Neural progenitor cell (in vitro differentiated cells): ENCODE data around the gene GREB1L. TPM values are rescaled to one million over a fixed set of nuclear protein-coding genes. Genes with fewer than 3 reads are reported as not detected.

ENCODE experiments used
- DNase-seq: peaks from one replicate; pipeline ENCODE4 v3.0.0-alpha.2; 2016; ENCODE audit warnings: low spot score
- H2AFZ ChIP-seq: fragments of 200-600 bp; sonication (generic); replicated peaks from 2 replicates; pipeline ENCODE4 v1.6.1; 2016; ENCODE audit warnings: antibody characterized with exemption
- H3F3A ChIP-seq: fragments of 200-600 bp; sonication (generic); 2 replicates; pipeline ENCODE4 v1.6.1; 2016; ENCODE audit warnings: antibody characterized with exemption, low read depth
- H3K27ac ChIP-seq: fragments of 200-600 bp; sonication (generic); 2 replicates; pipeline ENCODE4 v1.5.1; 2016; ENCODE audit warnings: mild to moderate bottlenecking
- H3K27me3 ChIP-seq: fragments of 200-600 bp; sonication (generic); 2 replicates; pipeline ENCODE4 v1.6.1; 2016; ENCODE audit warnings: mild to moderate bottlenecking, moderate library complexity
- H3K36me3 ChIP-seq: fragments of 200-600 bp; sonication (generic); 2 replicates; pipeline ENCODE4 v1.5.1; 2016
- H3K4me1 ChIP-seq: fragments of 200-600 bp; sonication (generic); 2 replicates; pipeline ENCODE4 v1.6.1; 2016; ENCODE audit warnings: mixed run types
- H3K4me2 ChIP-seq: fragments of 200-600 bp; sonication (generic); 2 replicates; pipeline ENCODE4 v1.6.1; 2016
- H3K4me3 ChIP-seq: fragments of 200-600 bp; sonication (generic); 2 replicates; pipeline ENCODE4 v1.5.1; 2016
- H3K79me2 ChIP-seq: fragments of 200-600 bp; sonication (generic); 2 replicates; pipeline ENCODE4 v1.6.1; 2016; ENCODE audit warnings: low read depth
- H3K9ac ChIP-seq: fragments of 200-600 bp; sonication (generic); 2 replicates; pipeline ENCODE4 v1.6.1; 2016
- H3K9me3 ChIP-seq: fragments of 200-600 bp; sonication (generic); 2 replicates; pipeline ENCODE4 v1.5.1; 2016; ENCODE audit warnings: low read depth
- H4K20me1 ChIP-seq: fragments of 200-600 bp; sonication (generic); 2 replicates; pipeline ENCODE4 v1.6.1; 2016; ENCODE audit warnings: low read depth
- H3K27ac Mint-ChIP-seq: 3 replicates; pipeline ENCODE4 v1.8.0; 2021; ENCODE audit warnings: mixed read lengths
- H3K27me3 Mint-ChIP-seq: 2 replicates; pipeline ENCODE4 v1.8.0; 2022; ENCODE audit warnings: low read depth, mild to moderate bottlenecking, inconsistent platforms, moderate library complexity, mixed read lengths; ENCODE audit not compliant: insufficient read depth
- H3K36me3 Mint-ChIP-seq: 3 replicates; pipeline ENCODE4 v1.8.0; 2021; ENCODE audit warnings: mixed read lengths
- H3K4me1 Mint-ChIP-seq: 3 replicates; pipeline ENCODE4 v1.8.0; 2021; ENCODE audit warnings: mixed read lengths
- H3K4me3 Mint-ChIP-seq: 3 replicates; pipeline ENCODE4 v1.8.0; 2021; ENCODE audit warnings: mild to moderate bottlenecking, moderate library complexity, mixed read lengths
- H3K9me3 Mint-ChIP-seq: 3 replicates; pipeline ENCODE4 v1.8.0; 2020; ENCODE audit warnings: mixed read lengths
- CTCF ChIP-seq: fragments of 200-600 bp; sonication (generic); IDR thresholded peaks from 2 replicates; pipeline ENCODE4 v1.5.1; 2017; ENCODE audit warnings: antibody characterized with exemption, mild to moderate bottlenecking
- EZH2 ChIP-seq: fragments of 200-600 bp; sonication (generic); IDR thresholded peaks from 2 replicates; pipeline ENCODE4 v1.6.1; 2017; ENCODE audit warnings: antibody characterized with exemption, mild to moderate bottlenecking, moderate library complexity
- EZH2phosphoT487 ChIP-seq: fragments of 200-600 bp; sonication (generic); IDR thresholded peaks from 2 replicates; pipeline ENCODE4 v1.6.1; 2017; ENCODE audit warnings: antibody characterized with exemption
- total RNA-seq: library from RNA; depleted of rRNA; stranded (reverse); fragments of >200 nt; gene quantifications from 2 replicates; pipeline ENCODE4 v1.2.3, GENCODE V29; 2015; ENCODE audit warnings: low replicate concordance

GREB1L gene
- total RNA-seq, 1 donor from 2014 or later, result 278 TPM

- no peak overlapping the region for H3K4me2 ChIP-seq
- peaks cover 62% of the 10 kb centered on the region for H3F3A ChIP-seq
- peaks cover 3% of the 10 kb centered on the region for H3K79me2 ChIP-seq
- no peak overlapping the region for H2AFZ ChIP-seq
- peaks cover 8% of the 10 kb centered on the region for H3K4me1 Mint-ChIP-seq
- H3K36me3 Mint-ChIP-seq, result peaks cover 33% of the 10 kb centered on the region
- no peaks in the 10 kb centered on the region for H3K27me3 ChIP-seq
- peak; percentile 61 for DNase-seq
- no peaks in the 10 kb centered on the region for H3K9me3 ChIP-seq
- peaks cover 3% of the 10 kb centered on the region for H3K27me3 Mint-ChIP-seq
- H3K36me3 ChIP-seq, result peaks cover 42% of the 10 kb centered on the region
- H3K9ac ChIP-seq, result no peak overlapping the region
- no peak overlapping the region for H3K4me3 Mint-ChIP-seq
- no peak overlapping the region for H3K27ac Mint-ChIP-seq
- no peak overlapping the region for H3K4me3 ChIP-seq
- no peaks in the 10 kb centered on the region for H4K20me1 ChIP-seq
- no peak overlapping the region for H3K27ac ChIP-seq
- TF ChIP-seq EZH2phosphoT487 (no peak), EZH2 (no peak), CTCF (peak; percentile 71)
- no peaks in the 10 kb centered on the region for H3K9me3 Mint-ChIP-seq
- no peaks in the 10 kb centered on the region for H3K4me1 ChIP-seq
Observed at GRCh38 chr18:21489119-21489750, 247.2 kb downstream of the GREB1L start.

GRCh38 chr18:21489919-21490495 lies 248.0 kb downstream of the GREB1L start:
- Mint-ChIP-seq H3K27me3 (peaks cover 3% of the 10 kb centered on the region), H3K9me3 (no peaks in the 10 kb centered on the region), H3K36me3 (peaks cover 35% of the 10 kb centered on the region), H3K4me1 (peaks cover 5% of the 10 kb centered on the region), H3K4me3 (no peak overlapping the region), H3K27ac (no peak overlapping the region)
- peaks cover 42% of the 10 kb centered on the region for H3K36me3 ChIP-seq
- peaks cover 60% of the 10 kb centered on the region for H3F3A ChIP-seq
- no peaks in the 10 kb centered on the region for H4K20me1 ChIP-seq
- no peak for TF ChIP-seq EZH2
- no peak for TF ChIP-seq EZH2phosphoT487
- TF ChIP-seq CTCF, result no peak
- H3K79me2 ChIP-seq, result peaks cover 3% of the 10 kb centered on the region
- no peak for DNase-seq
- H3K4me3 ChIP-seq, result no peak overlapping the region
- no peak overlapping the region for H3K9ac ChIP-seq
- no peak overlapping the region for H3K4me2 ChIP-seq
- H3K27me3 ChIP-seq, result no peaks in the 10 kb centered on the region
- H3K9me3 ChIP-seq, result no peaks in the 10 kb centered on the region
- H2AFZ ChIP-seq, result no peak overlapping the region
- H3K27ac ChIP-seq, result no peak overlapping the region
- no peaks in the 10 kb centered on the region for H3K4me1 ChIP-seq

DNA sequence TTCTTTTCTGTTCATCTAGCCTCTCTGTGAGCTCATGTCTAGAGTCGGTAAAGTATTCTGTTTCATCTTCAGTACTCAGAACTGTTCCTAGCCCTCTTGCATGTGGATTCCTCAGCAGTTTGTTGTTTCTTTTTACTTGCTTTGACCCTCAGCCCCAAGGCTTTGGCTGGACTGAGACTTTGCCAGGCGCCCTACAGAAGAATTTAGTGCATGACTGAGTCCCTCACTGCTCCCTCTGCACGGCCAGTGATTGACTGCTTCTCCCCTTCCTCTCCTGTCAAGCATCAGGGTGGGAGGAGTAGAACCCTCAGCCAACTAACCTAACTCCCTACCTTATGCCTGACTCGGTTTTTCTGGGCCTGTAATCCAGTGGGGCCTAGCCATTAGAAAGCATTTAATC lies 248.7 kb downstream of the GREB1L start:
- no peak overlapping the region for H3K27ac Mint-ChIP-seq
- Histone ChIP-seq H3K4me1 (no peaks in the 10 kb centered on the region), H2AFZ (no peak overlapping the region), H3K9ac (no peak overlapping the region), H3K4me3 (no peak overlapping the region), H3F3A (peaks cover 55% of the 10 kb centered on the region), H3K9me3 (no peaks in the 10 kb centered on the region), H4K20me1 (no peaks in the 10 kb centered on the region), H3K4me2 (no peak overlapping the region), H3K27me3 (no peaks in the 10 kb centered on the region), H3K36me3 (peaks cover 40% of the 10 kb centered on the region), H3K27ac (no peak overlapping the region), H3K79me2 (peaks cover 3% of the 10 kb centered on the region)
- peaks cover 34% of the 10 kb centered on the region for H3K36me3 Mint-ChIP-seq
- TF ChIP-seq EZH2, result no peak
- TF ChIP-seq CTCF, result no peak
- TF ChIP-seq EZH2phosphoT487, result no peak
- peaks cover under 1% of the 10 kb centered on the region for H3K4me1 Mint-ChIP-seq
- H3K9me3 Mint-ChIP-seq, result no peaks in the 10 kb centered on the region
- no peak for DNase-seq
- no peak overlapping the region for H3K4me3 Mint-ChIP-seq
- H3K27me3 Mint-ChIP-seq, result peaks cover 3% of the 10 kb centered on the region
